Subcutaneous adipose tissue (tissue), 4 donors: ENCODE data around the gene FASN. TPM values are rescaled to one million over a fixed set of nuclear protein-coding genes. Genes with fewer than 3 reads are reported as not detected.

Source experiments
- CTCF ChIP-seq: fragments of 450-650 bp; IDR thresholded peaks from one replicate; pipeline ENCODE4 v1.5.1; 2016; ENCODE audit warnings: low read depth, mild to moderate bottlenecking, control low read depth, antibody characterized with exemption, moderate library complexity
- total RNA-seq, 4 donors: library from RNA; depleted of rRNA; stranded (reverse); fragments of >200 nt; gene quantifications; one replicate each; pipeline ENCODE4 v1.1.0, GENCODE V29; 2016

Gene FASN
- 1,000 to 10,000 TPM in 1 of 4 donors, 100 to 1,000 TPM in 3; 148 to 4,879 (median 378) TPM for total RNA-seq

GRCh38 chr17:82098169-82098938, at the start of gene FASN:
Gene FASN, minus strand, starts transcription at chr17:82098236. Its CDS starts 1,791 bp downstream, at chr17:82096445.
- TF ChIP-seq CTCF, result no peak

GRCh38 chr17:82146663-82147654, 48.9 kb upstream of the FASN start:
- TF ChIP-seq CTCF, result no peak

- no peak for TF ChIP-seq CTCF
These were observed 47.6 kb upstream of the FASN start for GRCh38 chr17:82145550-82146155.

- no peak for TF ChIP-seq CTCF
These were observed 45.3 kb upstream of the FASN start for GRCh38 chr17:82143333-82143732.

GRCh38 chr17:82138511-82138992, 40.5 kb upstream of the FASN start:
- TF ChIP-seq CTCF, result no peak

GRCh38 chr17:82134101-82134500, 36.1 kb upstream of the FASN start:
- TF ChIP-seq CTCF, result no peak
